Natural killer cell (primary cell): ENCODE results near the gene RBM33. TPM values are rescaled to one million over a fixed set of nuclear protein-coding genes. Genes with fewer than 3 reads are reported as not detected.

Experiments
- ATAC-seq, 3 donors: fragments of 150-1000 bp in 2 of 3; fragments of 200-7000 bp in 1 of 3; cut with Tn5 transposase; 1 replicate in 1 of 3; 2 replicates in 2 of 3; pipeline ENCODE4 v1.10.0; 2021; ENCODE audit warnings: mild to moderate bottlenecking in 2 of 3, moderate library complexity in 2 of 3
- DNase-seq, 2 donors: peaks; one replicate each; pipeline versions ENCODE4 v3.0.0 to v3.0.0-alpha.2; 2013 to 2021; ENCODE audit warnings: mixed read lengths in 1 of 2
- H3K27ac ChIP-seq: one replicate; pipeline ENCODE4 v1.5.1; 2013; ENCODE audit warnings: mild to moderate bottlenecking, low read length
- H3K27me3 ChIP-seq: one replicate; pipeline ENCODE4 v1.6.1; 2013; ENCODE audit warnings: low read length; ENCODE audit not compliant: control insufficient read depth, insufficient read depth
- H3K36me3 ChIP-seq: one replicate; pipeline ENCODE4 v1.6.1; 2013; ENCODE audit warnings: low read length; ENCODE audit not compliant: control insufficient read depth, insufficient read depth
- H3K4me1 ChIP-seq: one replicate; pipeline ENCODE4 v1.6.1; 2013; ENCODE audit warnings: low read length; ENCODE audit not compliant: control insufficient read depth, insufficient read depth
- H3K4me3 ChIP-seq: one replicate; pipeline ENCODE4 v1.5.1; 2013; ENCODE audit warnings: low read length
- H3K9me3 ChIP-seq: one replicate; pipeline ENCODE4 v1.6.1; 2013; ENCODE audit warnings: low read length; ENCODE audit not compliant: control insufficient read depth, insufficient read depth
- H3K27ac Mint-ChIP-seq, 2 donors: one replicate each; pipeline ENCODE4 v1.8.0; 2022; ENCODE audit warnings: mild to moderate bottlenecking in 2 of 2, mixed read lengths in 2 of 2, moderate library complexity in 1 of 2
- H3K27me3 Mint-ChIP-seq, 2 donors: one replicate each; pipeline ENCODE4 v1.8.0; 2022; ENCODE audit warnings: low read depth in 2 of 2, mixed read lengths in 2 of 2
- H3K36me3 Mint-ChIP-seq: one replicate; pipeline ENCODE4 v1.8.0; 2022; ENCODE audit warnings: mixed read lengths
- H3K4me1 Mint-ChIP-seq, 2 donors: one replicate each; pipeline ENCODE4 v1.8.0; 2022; ENCODE audit warnings: mixed read lengths in 2 of 2
- H3K4me3 Mint-ChIP-seq: one replicate; pipeline ENCODE4 v1.8.0; 2022; ENCODE audit warnings: mild to moderate bottlenecking, moderate library complexity, mixed read lengths
- H3K9me3 Mint-ChIP-seq, 2 donors: one replicate each; pipeline ENCODE4 v1.8.0; 2022; ENCODE audit warnings: mixed read lengths in 2 of 2
- CTCF ChIP-seq: fragments of 200-600 bp; IDR thresholded peaks from one replicate; pipeline ENCODE4 v1.8.0; 2022; ENCODE audit warnings: antibody characterized with exemption
- WGBS: methylation state at CpG from one replicate; pipeline ENCODE4 v1.1.7; 2013; ENCODE audit warnings: missing lambda C conversion rate; ENCODE audit not compliant: insufficient coverage; 5-methylcytosine and 5-hydroxymethylcytosine counted together
- intact Hi-C: fragments of 100-400 bp; cut with micrococcal nuclease; formaldehyde crosslinking; loops from one replicate; pipeline ENCODE4 v1.14.2; 2022
- total RNA-seq, 4 donors: library from RNA; stranded (reverse); fragments of 120-200 nt in 1 of 4; gene quantifications; one replicate each; pipeline versions ENCODE4 v1.2.3 to v1.2.4, GENCODE V29; 2013 to 2022

Gene RBM33
- total RNA-seq, 3 donors from 2014 or later (not counting 1 experiment from before 2014, with no cell fraction given), result 161 to 182 (median 182) TPM

DNA sequence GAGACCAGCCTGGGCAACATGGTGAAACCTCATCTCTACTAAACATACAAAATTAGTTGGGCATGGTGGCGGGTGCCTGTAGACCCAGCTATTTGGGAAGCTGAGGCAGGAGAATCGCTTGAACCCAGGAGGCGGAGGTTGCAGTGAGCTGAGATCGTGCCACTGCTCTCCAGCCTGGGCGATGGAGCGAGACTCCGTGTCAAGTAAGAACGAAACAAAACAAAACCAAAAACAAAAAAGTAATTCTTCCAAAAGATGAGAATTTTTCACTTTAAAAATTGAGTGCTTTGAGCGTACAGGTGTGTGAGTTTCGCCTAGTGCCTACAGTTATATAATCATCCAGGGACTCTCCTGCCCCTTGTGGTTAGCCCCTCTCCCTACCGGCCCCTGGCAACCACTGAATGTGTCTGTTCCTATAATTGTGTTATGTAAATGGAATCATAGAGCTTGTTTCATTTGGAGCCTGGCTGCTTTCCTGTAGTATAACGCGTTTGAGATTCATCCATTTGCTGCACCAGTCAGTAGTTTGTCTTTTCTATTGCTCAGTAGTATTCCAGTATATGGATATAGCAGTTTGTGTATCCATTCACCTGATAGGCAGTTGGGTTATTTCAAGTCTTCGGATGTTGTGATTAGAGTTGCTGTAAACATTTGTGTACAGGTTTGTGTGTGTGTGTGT, 80.0 kb downstream of the RBM33 start:
- Mint-ChIP-seq H3K4me3 (no peak overlapping the region), H3K4me1 (peaks cover 44 to 55% of the 10 kb centered on the region in 2 donors), H3K36me3 (peaks cover 9% of the 10 kb centered on the region), H3K9me3 (no peaks in the 10 kb centered on the region), H3K27me3 (no peaks in the 10 kb centered on the region), H3K27ac (peak overlapping the region in 1 of 2 donors; percentile 33)
- H3K36me3 ChIP-seq, result peaks cover 21% of the 10 kb centered on the region
- ATAC-seq, result no peak
- H3K4me3 ChIP-seq, result no peak overlapping the region
- peak in 1 of 2 donors; percentile 16 for DNase-seq
- intact Hi-C loops, result loop anchor here (5.0 kb wide), 2 partner anchors 38 to 47 kb away; no protein-coding TSS in a partner anchor
- H3K27me3 ChIP-seq, result no peaks in the 10 kb centered on the region
- peaks cover 3% of the 10 kb centered on the region for H3K4me1 ChIP-seq
- peak overlapping the region; percentile 35 for H3K27ac ChIP-seq
- no peak for TF ChIP-seq CTCF
- H3K9me3 ChIP-seq, result no peaks in the 10 kb centered on the region
- 85% methylated on average over 14 of the region's 14 CpGs for WGBS

- no peak for TF ChIP-seq CTCF
- no peaks in the 10 kb centered on the region for H3K9me3 Mint-ChIP-seq
- peak overlapping the region in 1 of 2 donors; percentile 33 for H3K27ac Mint-ChIP-seq
- peaks cover 44 to 57% of the 10 kb centered on the region in 2 donors for H3K4me1 Mint-ChIP-seq
- Histone ChIP-seq H3K4me3 (no peak overlapping the region), H3K9me3 (no peaks in the 10 kb centered on the region), H3K27ac (peak overlapping the region; percentile 35), H3K4me1 (peaks cover 3% of the 10 kb centered on the region), H3K27me3 (no peaks in the 10 kb centered on the region), H3K36me3 (peaks cover 18% of the 10 kb centered on the region)
- H3K27me3 Mint-ChIP-seq, result no peaks in the 10 kb centered on the region
- no peak overlapping the region for H3K4me3 Mint-ChIP-seq
- intact Hi-C loops, result loop anchor here (5.0 kb wide), 1 partner anchor 37 kb away; no protein-coding TSS in a partner anchor
- ATAC-seq (no peak), DNase-seq (no peak)
- peaks cover 9% of the 10 kb centered on the region for H3K36me3 Mint-ChIP-seq
- WGBS, result 71% methylated on average over 1 of the region's 2 CpGs
Observed at GRCh38 chr7:155725006-155725355, 80.5 kb downstream of the RBM33 start.

GRCh38 chr7:155727616-155728015, 83.2 kb downstream of the RBM33 start:
- peaks cover 21% of the 10 kb centered on the region for H3K36me3 ChIP-seq
- H3K4me1 ChIP-seq, result peaks cover 6% of the 10 kb centered on the region
- H3K4me3 ChIP-seq, result no peak overlapping the region
- intact Hi-C loops, result loop anchor here (5.0 kb wide), 1 partner anchor 35 kb away; no protein-coding TSS in a partner anchor
- no peaks in the 10 kb centered on the region for H3K27me3 Mint-ChIP-seq
- H3K9me3 ChIP-seq, result no peaks in the 10 kb centered on the region
- WGBS, result 97% methylated on average over 10 of the region's 10 CpGs
- H3K4me3 Mint-ChIP-seq, result no peak overlapping the region
- ATAC-seq (no peak), DNase-seq (no peak)
- H3K4me1 Mint-ChIP-seq, result peaks cover 41 to 56% of the 10 kb centered on the region in 2 donors
- H3K27ac Mint-ChIP-seq, result no peak overlapping the region
- H3K27me3 ChIP-seq, result no peaks in the 10 kb centered on the region
- TF ChIP-seq CTCF, result no peak
- no peaks in the 10 kb centered on the region for H3K9me3 Mint-ChIP-seq
- no peak overlapping the region for H3K27ac ChIP-seq
- H3K36me3 Mint-ChIP-seq, result peaks cover 9% of the 10 kb centered on the region
